ENCODE measurements around the gene ZNF366. TPM values are rescaled to one million over a fixed set of nuclear protein-coding genes. Genes with fewer than 3 reads are reported as not detected.

ZNF366 gene
- polyA plus RNA-seq, 3 donors, result 0.05 to 1.2 (median 0.76) TPM

DNA sequence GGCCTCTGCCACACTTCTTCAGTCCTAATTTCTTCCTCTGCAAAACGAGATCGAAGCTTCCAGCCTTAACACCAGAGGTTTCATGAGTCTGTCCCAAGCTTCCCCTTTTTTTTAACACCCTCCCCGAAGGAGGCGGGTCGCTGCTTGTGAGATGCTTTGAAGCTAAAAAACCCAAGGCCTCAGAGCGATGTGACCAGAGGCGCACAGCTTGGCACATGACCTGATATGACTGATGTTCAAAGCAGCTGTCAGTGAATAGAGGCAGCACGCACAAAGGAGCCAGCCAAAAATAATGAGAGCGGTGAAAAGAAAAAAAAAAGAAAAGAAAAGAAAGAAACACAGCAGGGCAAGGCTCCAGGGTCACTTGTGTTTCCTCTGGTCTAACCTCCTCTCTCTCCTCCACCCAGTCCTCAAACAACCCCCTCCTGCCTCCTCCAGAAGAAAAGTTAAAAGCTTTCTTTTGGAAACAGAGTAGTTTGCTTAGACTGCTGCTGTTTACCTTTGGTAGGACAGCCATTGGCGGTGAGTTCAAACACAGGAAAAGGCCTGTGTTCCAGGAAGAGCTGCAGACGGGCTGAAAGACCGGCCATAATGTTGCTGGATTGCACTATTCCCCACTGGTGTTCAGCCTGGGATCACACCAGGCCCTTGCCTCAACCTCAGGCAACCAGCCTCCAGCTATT is 10.9 kb upstream of the ZNF366 start:
- peak overlapping the region; percentile 63 to 88 (median 78) for H3K27ac Mint-ChIP-seq
- TF ChIP-seq, protein P1, sequence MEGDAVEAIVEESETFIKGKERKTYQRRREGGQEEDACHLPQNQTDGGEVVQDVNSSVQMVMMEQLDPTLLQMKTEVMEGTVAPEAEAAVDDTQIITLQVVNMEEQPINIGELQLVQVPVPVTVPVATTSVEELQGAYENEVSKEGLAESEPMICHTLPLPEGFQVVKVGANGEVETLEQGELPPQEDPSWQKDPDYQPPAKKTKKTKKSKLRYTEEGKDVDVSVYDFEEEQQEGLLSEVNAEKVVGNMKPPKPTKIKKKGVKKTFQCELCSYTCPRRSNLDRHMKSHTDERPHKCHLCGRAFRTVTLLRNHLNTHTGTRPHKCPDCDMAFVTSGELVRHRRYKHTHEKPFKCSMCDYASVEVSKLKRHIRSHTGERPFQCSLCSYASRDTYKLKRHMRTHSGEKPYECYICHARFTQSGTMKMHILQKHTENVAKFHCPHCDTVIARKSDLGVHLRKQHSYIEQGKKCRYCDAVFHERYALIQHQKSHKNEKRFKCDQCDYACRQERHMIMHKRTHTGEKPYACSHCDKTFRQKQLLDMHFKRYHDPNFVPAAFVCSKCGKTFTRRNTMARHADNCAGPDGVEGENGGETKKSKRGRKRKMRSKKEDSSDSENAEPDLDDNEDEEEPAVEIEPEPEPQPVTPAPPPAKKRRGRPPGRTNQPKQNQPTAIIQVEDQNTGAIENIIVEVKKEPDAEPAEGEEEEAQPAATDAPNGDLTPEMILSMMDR (IDR thresholded peaks at IDR 0.05), result no peak

DNA sequence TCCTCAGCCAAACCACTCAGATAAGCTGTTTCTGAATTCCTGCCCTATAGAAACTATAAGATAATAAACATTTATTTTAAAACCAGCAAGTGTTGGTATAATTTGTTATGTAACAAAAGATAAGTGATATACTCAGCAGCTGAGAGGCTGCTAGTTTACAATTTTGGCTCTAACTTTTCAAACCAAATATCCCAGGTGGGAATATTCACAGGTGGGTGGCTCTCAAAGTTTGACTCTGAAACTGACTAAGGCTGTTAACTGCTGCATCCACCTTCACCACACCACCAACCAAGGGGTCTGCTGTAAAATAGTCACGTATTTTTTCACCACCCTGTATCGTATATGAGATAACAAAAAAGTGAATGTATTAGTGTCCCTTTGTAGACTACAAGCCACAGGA is 9.7 kb upstream of the ZNF366 start:
- Histone ChIP-seq H3K4me1 (ENCODE audit: control insufficient read depth in 1 of 2, insufficient read depth in 2 of 2, low read length in 2 of 2) (peaks cover 12 to 14% of the 10 kb centered on the region in 2 donors), H3K27me3 (ENCODE audit: control insufficient read depth in 2 of 2, insufficient read depth in 2 of 2, low read length in 2 of 2) (no peaks in the 10 kb centered on the region), H3K79me2 (ENCODE audit: insufficient read depth, low read length) (no peaks in the 10 kb centered on the region), H2AFZ (ENCODE audit: insufficient read depth, low read depth, low read length, poor library complexity, severe bottlenecking) (no peak overlapping the region), H3K27ac (ENCODE audit: low read depth in 1 of 2, low read length in 2 of 2) (no peak overlapping the region), H4K20me1 (ENCODE audit: insufficient read depth, low read length) (no peaks in the 10 kb centered on the region), H3K4me3 (replicated peaks in 1 of 3; ENCODE audit: low read depth in 2 of 3, low read length in 3 of 3) (no peak overlapping the region), H3K36me3 (replicated peaks in 1 of 2; ENCODE audit: control insufficient read depth in 1 of 2, insufficient read depth in 2 of 2, low read length in 2 of 2) (no peaks in the 10 kb centered on the region), H3K9me3 (replicated peaks in 1 of 2; ENCODE audit: control insufficient read depth in 1 of 2, insufficient read depth in 1 of 2, low read length in 2 of 2) (no peaks in the 10 kb centered on the region), H3K9ac (ENCODE audit: insufficient read depth, low read length, poor library complexity, severe bottlenecking) (no peak overlapping the region), H3K4me2 (replicated peaks; ENCODE audit: extremely low read depth, low read length, poor library complexity, severe bottlenecking) (no peak overlapping the region)
- Mint-ChIP-seq H3K9me3 (peaks cover 0 to 6% (median 4%) of the 10 kb centered on the region in 7 donors), H3K27me3 (ENCODE audit: low read depth in 3 of 3) (peaks cover 0 to 2% (median 0%) of the 10 kb centered on the region in 3 donors), H3K4me1 (peaks cover 15% of the 10 kb centered on the region), H3K27ac (no peak overlapping the region), H3K4me3 (no peak overlapping the region), H3K36me3 (peaks cover 0 to 2% of the 10 kb centered on the region in 2 donors)
- intact Hi-C loops (cut with micrococcal nuclease), result no loop called here
- DNase-seq, result no peak
- TF ChIP-seq, protein P1 (IDR thresholded peaks at IDR 0.05), result no peak
- no CpG with 5 or more reads among the region's 2 CpGs for WGBS (ENCODE audit: insufficient coverage)

More for the DNA sequence above, 10.9 kb upstream of the ZNF366 start:
- H3K36me3 Mint-ChIP-seq, result peaks cover 0 to 2% of the 10 kb centered on the region in 2 donors
- Histone ChIP-seq H3K9ac (ENCODE audit: insufficient read depth, low read length, poor library complexity, severe bottlenecking) (no peak overlapping the region), H4K20me1 (ENCODE audit: insufficient read depth, low read length) (no peaks in the 10 kb centered on the region), H3K9me3 (replicated peaks in 1 of 2; ENCODE audit: control insufficient read depth in 1 of 2, insufficient read depth in 1 of 2, low read length in 2 of 2) (no peaks in the 10 kb centered on the region), H3K4me3 (replicated peaks in 1 of 3; ENCODE audit: low read depth in 2 of 3, low read length in 3 of 3) (no peak overlapping the region), H3K79me2 (ENCODE audit: insufficient read depth, low read length) (no peaks in the 10 kb centered on the region), H2AFZ (ENCODE audit: insufficient read depth, low read depth, low read length, poor library complexity, severe bottlenecking) (peak overlapping the region; percentile 57), H3K27ac (ENCODE audit: low read depth in 1 of 2, low read length in 2 of 2) (peak overlapping the region; percentile 15 to 60), H3K4me1 (ENCODE audit: control insufficient read depth in 1 of 2, insufficient read depth in 2 of 2, low read length in 2 of 2) (peaks cover 12 to 14% of the 10 kb centered on the region in 2 donors), H3K27me3 (ENCODE audit: control insufficient read depth in 2 of 2, insufficient read depth in 2 of 2, low read length in 2 of 2) (no peaks in the 10 kb centered on the region), H3K36me3 (replicated peaks in 1 of 2; ENCODE audit: control insufficient read depth in 1 of 2, insufficient read depth in 2 of 2, low read length in 2 of 2) (no peaks in the 10 kb centered on the region), H3K4me2 (replicated peaks; ENCODE audit: extremely low read depth, low read length, poor library complexity, severe bottlenecking) (no peak overlapping the region)
- WGBS (ENCODE audit: insufficient coverage), result 40% methylated on average over 7 of the region's 12 CpGs
- peaks cover 0 to 7% (median 5%) of the 10 kb centered on the region in 7 donors for H3K9me3 Mint-ChIP-seq
- peak overlapping the region in 1 of 2 donors; percentile 56 for H3K4me3 Mint-ChIP-seq
- intact Hi-C loops (cut with micrococcal nuclease), result no loop called here
- H3K4me1 Mint-ChIP-seq, result peaks cover 15% of the 10 kb centered on the region
- peak; percentile 65 to 80 (median 69) for DNase-seq
- peaks cover 0 to 2% (median 0%) of the 10 kb centered on the region in 3 donors for H3K27me3 Mint-ChIP-seq (ENCODE audit: low read depth in 3 of 3)

Measured in CD14-positive monocyte (primary cell).